A549 (cell line): ENCODE data around the gene PRKG1. TPM values are rescaled to one million over a fixed set of nuclear protein-coding genes. Genes with fewer than 3 reads are reported as not detected.

ENCODE experiments used
- ATAC-seq, 2 experiments: fragments of 200-7000 bp in 1 of 2; fragments of >200 bp in 1 of 2; cut with Nextera tagmentation in 1 of 2; cut with Tn5 transposase in 1 of 2; 3 replicates each; pipeline versions ENCODE4 v1.8.0 to v1.9.1; 2018 to 2020; ENCODE audit warnings: mild to moderate bottlenecking in 1 of 2, moderate library complexity in 1 of 2
- CTCF ChIA-PET: fragments of 300-600 bp; sonication (Branson Sonifier 250); formaldehyde crosslinking; extraction: SDS; loops from one replicate; lab custom pipeline; 2021; ENCODE audit warnings: antibody characterized with exemption, inconsistent platforms; lab: Yijun Ruan, JAX
- POLR2A ChIA-PET: fragments of 350-600 bp; formaldehyde crosslinking; extraction: SDS; loops from one replicate; lab custom pipeline; 2021; ENCODE audit warnings: antibody characterized with exemption, inconsistent platforms; lab: Yijun Ruan, JAX
- DNase-seq, 2 experiments: peaks; one replicate each; pipeline versions ENCODE4 v3.0.0 to v3.0.0-alpha.2; 2011 to 2016; ENCODE audit warnings: low read depth in 1 of 2, low spot score in 1 of 2
- FAIRE-seq: peaks from 2 replicates; lab custom pipeline; 2011; peaks lifted over from hg19 to GRCh38; lab: Jason Lieb, UNC
- H3K27ac ChIP-seq, 2 experiments: fragments of >200 bp; sonication (Bioruptor Twin); formaldehyde crosslinking; 3 replicates each; pipeline ENCODE4 v1.5.1; 2016 to 2017
- H3K4me1 ChIP-seq: fragments of >200 bp; sonication (Bioruptor Twin); formaldehyde crosslinking; 3 replicates; pipeline ENCODE4 v1.6.1; 2016
- H3K4me2 ChIP-seq: fragments of >200 bp; sonication (Bioruptor Twin); formaldehyde crosslinking; 3 replicates; pipeline ENCODE4 v1.6.1; 2016
- H3K4me3 ChIP-seq: fragments of >200 bp; sonication (Bioruptor Twin); formaldehyde crosslinking; 3 replicates; pipeline ENCODE4 v1.5.1; 2016
- H3K9me3 ChIP-seq: fragments of >200 bp; sonication (Bioruptor Twin); formaldehyde crosslinking; 3 replicates; pipeline ENCODE4 v1.6.1; 2016
- BHLHE40 ChIP-seq: IDR thresholded peaks from 2 replicates; pipeline ENCODE4 v1.6.1; 2012; ENCODE audit warnings: low read depth, low read length, inconsistent platforms
- CBX2 ChIP-seq: fragments of 200-600 bp; sonication (generic); IDR thresholded peaks from 2 replicates; pipeline ENCODE4 v1.6.1; 2016; ENCODE audit warnings: low read depth, mild to moderate bottlenecking, borderline replicate concordance
- CHD4 ChIP-seq: fragments of 200-600 bp; sonication (generic); IDR thresholded peaks from 2 replicates; pipeline ENCODE4 v1.6.1; 2016; ENCODE audit warnings: antibody characterized with exemption, mild to moderate bottlenecking, borderline replicate concordance
- EHMT2 ChIP-seq: fragments of 200-600 bp; sonication (generic); IDR thresholded peaks from 2 replicates; pipeline ENCODE4 v1.6.1; 2016; ENCODE audit warnings: antibody characterized with exemption, low read depth, mild to moderate bottlenecking, moderate library complexity
- EP300 ChIP-seq, 2 experiments: fragments of >200 bp; sonication (Bioruptor Twin); formaldehyde crosslinking; IDR thresholded peaks; 2 replicates in 1 of 2; 3 replicates in 1 of 2; pipeline ENCODE4 v1.6.1; 2016 to 2017
- ESRRA ChIP-seq: fragments of 150-350 bp; IDR thresholded peaks from 2 replicates; pipeline ENCODE4 v1.6.1; 2014; ENCODE audit warnings: mild to moderate bottlenecking, low read length, borderline replicate concordance
- HEYL ChIP-seq: fragments of 250-450 bp; sonication (Bioruptor Pico); IDR thresholded peaks from 2 replicates; pipeline ENCODE4 v1.8.0; 2021; ENCODE audit warnings: mild to moderate bottlenecking, moderate library complexity
- HOXA7 ChIP-seq: fragments of 250-450 bp; sonication (Bioruptor Pico); IDR thresholded peaks from 2 replicates; pipeline ENCODE4 v1.5.0; 2020; ENCODE audit warnings: mild to moderate bottlenecking, moderate library complexity
- HOXB13 ChIP-seq: fragments of 250-450 bp; sonication (Bioruptor Pico); IDR thresholded peaks from 2 replicates; pipeline ENCODE4 v1.5.0; 2020; ENCODE audit warnings: low read depth, mild to moderate bottlenecking, moderate library complexity
- JUNB ChIP-seq: fragments of >200 bp; sonication (Bioruptor Twin); formaldehyde crosslinking; IDR thresholded peaks from 2 replicates; pipeline ENCODE4 v1.6.1; 2016
- KDM5A ChIP-seq: fragments of 200-600 bp; sonication (generic); IDR thresholded peaks from 2 replicates; pipeline ENCODE4 v1.6.1; 2016; ENCODE audit warnings: antibody characterized with exemption, mild to moderate bottlenecking
- MYC ChIP-seq: IDR thresholded peaks from 2 replicates; pipeline ENCODE4 v1.6.1; 2012; ENCODE audit warnings: mild to moderate bottlenecking, inconsistent platforms, low read length, improper control_type of control experiment, borderline replicate concordance
- POLR2A ChIP-seq: IDR thresholded peaks from 2 replicates; pipeline ENCODE4 v1.6.1; 2012; ENCODE audit warnings: mild to moderate bottlenecking, low read length
- RARB ChIP-seq: fragments of 250-450 bp; sonication (Bioruptor Pico); IDR thresholded peaks from 2 replicates; pipeline ENCODE4 v1.8.0; 2021; ENCODE audit warnings: mild to moderate bottlenecking, moderate library complexity
- RNF2 ChIP-seq: fragments of 200-600 bp; sonication (generic); IDR thresholded peaks from 2 replicates; pipeline ENCODE4 v1.6.1; 2016; ENCODE audit warnings: low read depth, mild to moderate bottlenecking, antibody characterized with exemption, moderate library complexity, borderline replicate concordance
- SREBF2 ChIP-seq: fragments of 450-650 bp; IDR thresholded peaks from 2 replicates; pipeline ENCODE4 v1.6.1; 2014; ENCODE audit warnings: mild to moderate bottlenecking, moderate library complexity
- ZFP36 ChIP-seq: fragments of 450-650 bp; IDR thresholded peaks from 2 replicates; pipeline ENCODE4 v1.6.1; 2014; ENCODE audit warnings: borderline replicate concordance; ENCODE audit not compliant: partially characterized antibody
- ZSCAN20 ChIP-seq: fragments of 250-450 bp; sonication (Bioruptor Pico); IDR thresholded peaks from 2 replicates; pipeline ENCODE4 v1.8.0; 2022; ENCODE audit warnings: mild to moderate bottlenecking, moderate library complexity
- WGBS: methylation state at CpG from one replicate; pipeline ENCODE4 v1.1.6; 2017; ENCODE audit errors: missing lambda C conversion rate; 5-methylcytosine and 5-hydroxymethylcytosine counted together
- polyA plus RNA-seq, 4 experiments: library from polyadenylated mRNA; depleted of rRNA in 3 of 4; stranded (reverse); fragments of >200 nt; fragmentation: RNase III in 1 of 4; extraction: RNeasy Plus Mini Kit Qiagen cat#74134 plus additional on column Dnase treatment in 1 of 4; gene quantifications; 2 replicates in 3 of 4; 3 replicates in 1 of 4; pipeline ENCODE4 v1.2.3, GENCODE V29; 2011 to 2017
- TF ChIP-seq, protein P1 (sequence below): fragments of >200 bp; sonication (Bioruptor Twin); formaldehyde crosslinking; IDR thresholded peaks from 3 replicates; pipeline ENCODE4 v1.5.1; 2016
- TF ChIP-seq, protein P2 (sequence below): fragments of 150-350 bp; IDR thresholded peaks from 2 replicates; pipeline ENCODE4 v1.6.1; 2014; ENCODE audit warnings: low read depth, mild to moderate bottlenecking, low read length
- TF ChIP-seq, protein P3 (sequence below): IDR thresholded peaks from 2 replicates; pipeline ENCODE4 v1.6.1; 2012; ENCODE audit warnings: low read depth, borderline replicate concordance
- TF ChIP-seq, protein P4 (sequence below): fragments of 250-450 bp; sonication (Bioruptor Pico); IDR thresholded peaks from 2 replicates; pipeline ENCODE4 v1.5.0; 2020; ENCODE audit warnings: low read depth, mild to moderate bottlenecking, moderate library complexity
- TF ChIP-seq, protein P5 (sequence below): IDR thresholded peaks from 2 replicates; pipeline ENCODE4 v1.6.1; 2012
- TF ChIP-seq, protein P6 (sequence below): fragments of >200 bp; sonication (Bioruptor Twin); formaldehyde crosslinking; IDR thresholded peaks from 3 replicates; pipeline ENCODE4 v1.6.1; 2016
- TF ChIP-seq, protein P7 (sequence below): fragments of >200 bp; sonication (Bioruptor Twin); formaldehyde crosslinking; IDR thresholded peaks from 2 replicates; pipeline ENCODE4 v1.6.1; 2016

The PRKG1 gene
- polyA plus RNA-seq, 2 of the 4 experiments (the other 2 are of a cell fraction): not detected

DNA sequence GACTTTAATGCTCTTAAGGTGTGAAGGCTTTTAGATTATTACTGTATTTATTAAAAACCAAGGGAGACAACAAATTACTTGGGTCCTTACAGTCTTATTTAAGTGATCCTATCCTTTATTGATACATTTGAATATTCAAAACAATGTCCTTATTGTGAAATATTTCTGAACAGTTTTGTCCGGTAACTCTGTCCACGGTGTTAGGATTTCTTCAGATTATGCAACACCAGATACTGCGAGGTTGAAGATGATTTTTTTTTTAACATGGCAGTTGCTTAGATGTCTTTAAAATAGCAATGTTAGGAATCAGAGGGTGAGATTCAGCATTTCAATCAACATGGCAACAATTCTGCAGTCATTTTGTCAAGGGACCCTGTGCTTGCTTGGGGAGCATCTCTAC is 448.6 kb downstream of the PRKG1 start (continued):
- TF ChIP-seq, protein P1, sequence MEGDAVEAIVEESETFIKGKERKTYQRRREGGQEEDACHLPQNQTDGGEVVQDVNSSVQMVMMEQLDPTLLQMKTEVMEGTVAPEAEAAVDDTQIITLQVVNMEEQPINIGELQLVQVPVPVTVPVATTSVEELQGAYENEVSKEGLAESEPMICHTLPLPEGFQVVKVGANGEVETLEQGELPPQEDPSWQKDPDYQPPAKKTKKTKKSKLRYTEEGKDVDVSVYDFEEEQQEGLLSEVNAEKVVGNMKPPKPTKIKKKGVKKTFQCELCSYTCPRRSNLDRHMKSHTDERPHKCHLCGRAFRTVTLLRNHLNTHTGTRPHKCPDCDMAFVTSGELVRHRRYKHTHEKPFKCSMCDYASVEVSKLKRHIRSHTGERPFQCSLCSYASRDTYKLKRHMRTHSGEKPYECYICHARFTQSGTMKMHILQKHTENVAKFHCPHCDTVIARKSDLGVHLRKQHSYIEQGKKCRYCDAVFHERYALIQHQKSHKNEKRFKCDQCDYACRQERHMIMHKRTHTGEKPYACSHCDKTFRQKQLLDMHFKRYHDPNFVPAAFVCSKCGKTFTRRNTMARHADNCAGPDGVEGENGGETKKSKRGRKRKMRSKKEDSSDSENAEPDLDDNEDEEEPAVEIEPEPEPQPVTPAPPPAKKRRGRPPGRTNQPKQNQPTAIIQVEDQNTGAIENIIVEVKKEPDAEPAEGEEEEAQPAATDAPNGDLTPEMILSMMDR: no peak

DNA sequence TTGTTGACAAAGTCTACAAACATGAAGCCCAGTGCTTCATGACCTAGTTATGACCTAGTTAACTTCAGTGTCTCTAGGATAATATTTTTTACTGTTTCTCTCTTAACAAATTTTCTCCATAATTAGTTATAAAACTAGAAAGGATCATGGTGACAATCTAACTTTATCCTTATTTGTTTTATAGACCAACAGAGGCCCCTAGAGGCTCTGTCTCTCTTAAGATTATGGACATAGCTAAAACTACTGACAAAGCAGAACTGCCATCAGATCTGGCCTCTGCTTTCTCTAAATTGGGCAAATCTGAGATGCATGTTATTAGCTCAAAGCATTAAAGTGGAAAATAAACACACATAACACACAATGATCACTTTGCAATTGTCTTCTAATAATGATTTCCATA is 449.2 kb downstream of the PRKG1 start:
- ChIA-PET CTCF (no interaction called here), POLR2A (no interaction called here)
- H3K4me3 ChIP-seq: no peak overlapping the region
- H3K27ac ChIP-seq: no peak overlapping the region
- DNase-seq (no peak), ATAC-seq (no peak), FAIRE-seq (no peak)
- no peak for TF ChIP-seq MYC
- no peak for TF ChIP-seq RNF2
- no peak for TF ChIP-seq SREBF2
- TF ChIP-seq HOXB13 (CRISPR knock-in tag): no peak
- no peak for TF ChIP-seq ESRRA
- TF ChIP-seq, protein P2, sequence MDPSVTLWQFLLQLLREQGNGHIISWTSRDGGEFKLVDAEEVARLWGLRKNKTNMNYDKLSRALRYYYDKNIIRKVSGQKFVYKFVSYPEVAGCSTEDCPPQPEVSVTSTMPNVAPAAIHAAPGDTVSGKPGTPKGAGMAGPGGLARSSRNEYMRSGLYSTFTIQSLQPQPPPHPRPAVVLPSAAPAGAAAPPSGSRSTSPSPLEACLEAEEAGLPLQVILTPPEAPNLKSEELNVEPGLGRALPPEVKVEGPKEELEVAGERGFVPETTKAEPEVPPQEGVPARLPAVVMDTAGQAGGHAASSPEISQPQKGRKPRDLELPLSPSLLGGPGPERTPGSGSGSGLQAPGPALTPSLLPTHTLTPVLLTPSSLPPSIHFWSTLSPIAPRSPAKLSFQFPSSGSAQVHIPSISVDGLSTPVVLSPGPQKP: no peak
- TF ChIP-seq, protein P3, sequence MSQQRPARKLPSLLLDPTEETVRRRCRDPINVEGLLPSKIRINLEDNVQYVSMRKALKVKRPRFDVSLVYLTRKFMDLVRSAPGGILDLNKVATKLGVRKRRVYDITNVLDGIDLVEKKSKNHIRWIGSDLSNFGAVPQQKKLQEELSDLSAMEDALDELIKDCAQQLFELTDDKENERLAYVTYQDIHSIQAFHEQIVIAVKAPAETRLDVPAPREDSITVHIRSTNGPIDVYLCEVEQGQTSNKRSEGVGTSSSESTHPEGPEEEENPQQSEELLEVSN: no peak
- TF ChIP-seq, protein P4, sequence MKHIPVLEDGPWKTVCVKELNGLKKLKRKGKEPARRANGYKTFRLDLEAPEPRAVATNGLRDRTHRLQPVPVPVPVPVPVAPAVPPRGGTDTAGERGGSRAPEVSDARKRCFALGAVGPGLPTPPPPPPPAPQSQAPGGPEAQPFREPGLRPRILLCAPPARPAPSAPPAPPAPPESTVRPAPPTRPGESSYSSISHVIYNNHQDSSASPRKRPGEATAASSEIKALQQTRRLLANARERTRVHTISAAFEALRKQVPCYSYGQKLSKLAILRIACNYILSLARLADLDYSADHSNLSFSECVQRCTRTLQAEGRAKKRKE: no peak
- no peak for TF ChIP-seq POLR2A
- TF ChIP-seq JUNB: no peak
- TF ChIP-seq EP300 (IDR thresholded peaks at IDR 0.05): no peak
- TF ChIP-seq HEYL (CRISPR knock-in tag): no peak
- no peak for TF ChIP-seq HOXA7 (CRISPR knock-in tag)
- TF ChIP-seq, protein P5, sequence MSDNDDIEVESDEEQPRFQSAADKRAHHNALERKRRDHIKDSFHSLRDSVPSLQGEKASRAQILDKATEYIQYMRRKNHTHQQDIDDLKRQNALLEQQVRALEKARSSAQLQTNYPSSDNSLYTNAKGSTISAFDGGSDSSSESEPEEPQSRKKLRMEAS: no peak
- H3K4me2 ChIP-seq: no peak overlapping the region
- no peaks in the 10 kb centered on the region for H3K4me1 ChIP-seq
- no peaks in the 10 kb centered on the region for H3K9me3 ChIP-seq

DNA sequence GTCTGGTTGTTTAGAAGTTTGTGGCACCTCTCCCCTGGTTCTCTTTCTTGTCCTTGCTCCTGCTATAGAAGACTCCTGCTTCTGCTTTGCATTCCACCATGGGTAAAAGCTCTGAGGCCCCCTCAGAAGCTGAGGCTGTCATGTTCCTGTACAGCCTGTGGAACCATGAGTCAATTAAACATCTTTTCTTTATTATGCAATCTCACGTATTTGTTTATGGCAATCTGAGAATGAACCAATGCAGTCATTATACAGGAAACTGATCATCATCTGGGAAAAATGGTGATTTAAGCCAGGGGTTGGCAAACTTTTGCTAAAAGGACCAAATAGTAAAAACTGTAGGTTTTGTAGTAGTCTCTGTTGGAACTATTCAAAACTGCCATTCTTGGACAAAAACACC is 449.8 kb downstream of the PRKG1 start:
- ChIA-PET POLR2A (no interaction called here), CTCF (no interaction called here)
- no peak for TF ChIP-seq ZFP36
- TF ChIP-seq EHMT2: no peak
- no peak for TF ChIP-seq CBX2
- TF ChIP-seq RARB: no peak
- TF ChIP-seq EP300 (IDR thresholded peaks at IDR 0.05): no peak
- TF ChIP-seq, protein P6, sequence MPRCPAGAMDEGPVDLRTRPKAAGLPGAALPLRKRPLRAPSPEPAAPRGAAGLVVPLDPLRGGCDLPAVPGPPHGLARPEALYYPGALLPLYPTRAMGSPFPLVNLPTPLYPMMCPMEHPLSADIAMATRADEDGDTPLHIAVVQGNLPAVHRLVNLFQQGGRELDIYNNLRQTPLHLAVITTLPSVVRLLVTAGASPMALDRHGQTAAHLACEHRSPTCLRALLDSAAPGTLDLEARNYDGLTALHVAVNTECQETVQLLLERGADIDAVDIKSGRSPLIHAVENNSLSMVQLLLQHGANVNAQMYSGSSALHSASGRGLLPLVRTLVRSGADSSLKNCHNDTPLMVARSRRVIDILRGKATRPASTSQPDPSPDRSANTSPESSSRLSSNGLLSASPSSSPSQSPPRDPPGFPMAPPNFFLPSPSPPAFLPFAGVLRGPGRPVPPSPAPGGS: no peak
- no peak for TF ChIP-seq CHD4
- TF ChIP-seq, protein P7, sequence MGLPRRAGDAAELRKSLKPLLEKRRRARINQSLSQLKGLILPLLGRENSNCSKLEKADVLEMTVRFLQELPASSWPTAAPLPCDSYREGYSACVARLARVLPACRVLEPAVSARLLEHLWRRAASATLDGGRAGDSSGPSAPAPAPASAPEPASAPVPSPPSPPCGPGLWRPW: no peak
- no peak for TF ChIP-seq BHLHE40
- no peak for TF ChIP-seq KDM5A
- no peak for TF ChIP-seq POLR2A
- TF ChIP-seq ZSCAN20 (CRISPR knock-in tag): no peak
- no peak overlapping the region for H3K4me3 ChIP-seq
- no peak overlapping the region for H3K4me2 ChIP-seq
- H3K9me3 ChIP-seq: no peaks in the 10 kb centered on the region
- H3K4me1 ChIP-seq: no peaks in the 10 kb centered on the region
- no peak for DNase-seq
- no peak for ATAC-seq
- 24% methylated on average over 1 of the region's 1 CpG for WGBS
- no peak for FAIRE-seq
- no peak overlapping the region for H3K27ac ChIP-seq
